NCI-H524 treated with DMSO at 0.1 percent for 48 hours (cell line): ENCODE data around the gene ALX4.

Experiments
- DNase-seq: peaks from one replicate; lab custom pipeline; 2025; lab: John Stamatoyannopoulos, UW

The ALX4 gene

DNA sequence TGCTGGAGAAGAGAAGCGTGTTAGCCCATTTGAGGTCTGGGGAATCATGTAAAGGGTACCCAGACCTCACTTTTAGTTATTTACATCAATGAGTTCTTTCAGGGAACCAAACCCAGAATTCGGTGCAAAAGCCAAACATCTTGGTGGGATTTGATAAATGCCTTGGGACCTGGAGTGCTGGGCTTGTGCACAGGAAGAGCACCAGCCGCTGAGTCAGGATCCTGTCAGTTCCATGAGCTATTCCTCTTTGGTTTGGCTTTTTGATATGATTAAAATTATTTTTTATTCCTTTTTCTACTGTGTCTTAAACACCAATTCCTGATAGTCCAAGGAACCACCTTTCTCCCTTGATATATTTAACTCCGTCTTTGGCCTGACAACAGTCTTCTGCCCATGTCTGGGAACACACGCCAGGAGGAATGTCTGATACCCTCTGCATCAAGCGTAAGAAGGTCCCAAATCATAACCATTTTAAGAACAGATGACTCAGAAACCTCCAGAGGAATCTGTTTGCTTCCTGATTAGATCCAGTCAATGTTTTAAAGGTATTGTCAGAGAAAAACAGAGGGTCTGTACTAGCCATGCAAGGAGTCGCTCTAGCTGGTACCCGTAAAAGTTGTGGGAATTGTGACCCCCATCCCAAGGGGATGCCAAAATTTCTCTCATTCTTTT lies 65.2 kb downstream of the ALX4 start:
- no peak for DNase-seq

DNA sequence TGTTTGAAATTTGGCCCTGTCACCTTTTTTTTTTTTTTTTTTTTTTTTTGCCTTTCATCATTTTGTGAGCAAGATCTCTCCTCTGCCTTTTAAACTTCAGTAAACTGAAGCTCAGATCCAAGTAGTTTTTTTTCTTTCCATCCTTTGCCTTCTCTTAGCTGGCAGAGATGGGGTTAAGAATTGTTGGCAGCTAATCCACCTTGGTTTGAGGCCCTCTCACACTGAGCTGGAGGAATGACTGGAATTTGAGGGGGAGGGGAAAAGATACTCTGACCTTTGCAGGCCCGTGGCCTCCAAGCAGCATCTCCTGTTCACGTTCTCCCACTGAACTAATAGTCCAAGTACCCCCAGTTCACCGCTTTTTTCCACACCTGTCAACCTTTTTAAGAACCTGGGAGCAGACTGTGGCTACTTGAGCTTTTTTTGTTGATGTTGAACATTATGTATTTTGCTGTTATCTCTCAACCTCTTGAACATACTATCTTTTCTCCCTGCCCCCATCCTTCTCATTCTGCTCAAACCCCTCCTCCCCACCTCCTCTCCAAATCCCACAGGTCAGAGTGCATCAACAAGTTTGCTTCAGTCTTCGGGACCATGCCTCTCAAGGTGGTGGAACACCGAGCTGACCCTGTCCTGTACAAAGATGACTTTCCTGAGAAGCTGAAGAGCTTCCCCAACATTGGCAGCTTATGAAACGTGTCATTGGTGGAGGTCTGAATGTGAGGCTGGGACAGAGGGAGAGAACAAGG lies 66.2 kb downstream of the ALX4 start:
- DNase-seq = no peak

DNA sequence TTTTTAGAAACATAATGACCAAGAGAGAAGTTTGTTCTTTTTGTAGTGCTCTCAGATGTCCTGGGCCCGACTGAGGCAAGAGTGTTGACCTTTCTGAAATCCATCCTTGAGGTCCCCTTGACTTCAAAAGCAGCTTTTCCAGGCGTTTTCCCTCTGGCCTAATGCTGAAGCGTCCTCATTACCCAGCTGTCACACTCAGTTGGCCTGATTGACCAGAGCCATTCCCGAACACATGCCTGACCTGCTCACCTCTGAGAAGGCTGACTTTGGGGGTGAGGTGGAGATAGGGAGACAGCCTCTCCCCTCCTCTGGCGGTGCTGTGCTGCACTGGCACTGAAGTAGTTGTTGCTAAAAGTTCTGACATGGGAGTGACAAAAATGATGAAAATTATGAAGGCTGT lies 66.9 kb downstream of the ALX4 start:
- DNase-seq = no peak

DNA sequence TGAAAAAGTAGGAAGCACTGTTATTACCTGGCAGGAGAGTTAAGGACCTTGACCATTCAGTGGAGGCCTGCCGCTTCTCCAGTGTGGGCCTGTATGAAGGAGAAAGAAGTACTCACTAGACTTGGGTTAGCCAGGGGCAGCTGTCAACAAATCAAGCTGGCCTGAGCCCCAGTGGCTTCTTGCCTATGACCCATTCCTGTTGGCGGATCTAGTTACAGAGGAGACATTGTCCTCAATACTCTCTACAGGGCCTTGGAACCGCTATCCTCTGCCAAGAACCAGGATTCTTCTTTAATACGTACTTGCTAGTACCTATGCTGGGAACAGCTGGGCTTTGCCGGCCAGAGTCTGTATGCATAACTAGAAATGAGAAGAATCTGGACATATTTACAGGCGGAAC lies 68.1 kb downstream of the ALX4 start:
- no peak for DNase-seq

DNA sequence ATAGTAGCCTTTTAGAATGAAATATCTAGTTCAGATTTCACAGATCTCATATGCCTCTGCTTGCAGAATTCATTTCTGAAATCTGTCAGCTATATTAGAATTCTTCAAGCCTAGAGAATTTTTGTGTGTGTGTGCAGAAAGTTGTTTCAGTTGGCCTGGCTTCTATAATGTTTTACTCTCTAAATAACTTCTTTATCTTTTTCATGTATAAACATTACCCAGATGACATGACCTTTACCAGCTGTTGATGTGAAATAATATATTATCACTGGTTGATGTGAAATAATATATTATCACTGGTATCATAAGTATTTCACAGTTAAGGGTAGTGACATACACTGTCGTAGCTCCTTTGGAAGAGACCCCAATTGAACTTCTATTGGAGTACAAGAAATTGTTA lies 72.8 kb downstream of the ALX4 start:
- no peak for DNase-seq

DNA sequence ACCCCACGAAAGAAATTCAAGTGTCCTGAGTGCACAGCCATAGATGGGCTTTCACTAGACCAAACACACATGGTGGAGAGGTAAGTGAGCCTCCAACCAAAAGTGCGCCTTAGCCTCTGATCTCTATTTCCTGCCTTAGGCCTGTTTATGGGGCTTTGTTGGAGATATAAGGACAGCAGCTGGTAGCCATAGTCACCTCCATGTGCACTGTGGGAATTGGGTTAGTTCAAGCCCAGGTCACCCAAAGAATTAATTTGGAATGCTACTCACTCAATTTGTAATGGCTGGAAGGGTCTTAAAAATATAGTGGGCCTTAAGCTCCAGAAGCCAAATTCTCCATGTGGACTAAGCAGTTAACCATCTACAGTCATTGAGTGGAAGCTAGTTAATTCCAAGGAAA lies 73.6 kb downstream of the ALX4 start:
- no peak for DNase-seq

DNA sequence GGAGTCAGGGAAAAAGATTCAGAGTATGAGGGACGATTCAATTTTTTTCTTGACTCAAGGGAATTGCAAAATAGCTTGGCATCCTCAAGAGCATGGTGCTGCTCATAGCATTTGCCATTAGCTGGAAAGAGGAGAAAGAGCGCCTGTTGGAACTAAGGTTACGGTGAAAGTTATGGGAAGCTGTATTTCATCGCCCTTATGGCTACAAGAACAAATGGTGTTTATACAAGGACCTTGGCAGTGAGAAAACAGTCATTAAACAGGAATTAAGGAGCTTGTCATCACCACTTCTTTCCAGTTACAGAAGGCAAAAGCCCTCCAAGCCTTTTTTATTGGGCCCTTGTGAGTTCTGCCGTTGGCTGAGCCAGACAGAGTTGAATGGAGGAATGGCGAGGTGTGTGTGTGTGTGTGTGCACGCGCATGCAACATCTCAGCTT lies 74.2 kb downstream of the ALX4 start:
- no peak for DNase-seq

DNA sequence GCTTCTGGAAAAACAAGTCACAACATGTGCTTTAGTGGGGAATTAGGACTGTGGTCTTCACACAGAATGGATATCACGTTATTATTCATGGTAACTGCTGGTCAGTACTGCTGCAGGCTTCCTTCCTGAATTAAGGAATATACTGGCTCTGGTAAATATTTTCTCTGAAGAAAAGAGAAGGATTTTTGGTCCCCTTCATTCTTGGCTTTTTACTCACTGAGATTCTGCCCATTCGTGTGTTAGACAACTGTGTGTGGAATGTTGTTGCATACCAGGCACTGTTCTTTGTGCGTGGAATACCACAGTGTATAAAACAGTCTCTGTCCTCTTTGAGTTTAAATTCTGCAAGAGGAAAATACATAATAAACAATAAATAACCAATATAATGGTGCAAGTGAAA lies 80.3 kb downstream of the ALX4 start:
- DNase-seq = no peak

GRCh38 chr11:44229098-44229497 lies 80.8 kb downstream of the ALX4 start:
- no peak for DNase-seq

- DNase-seq = no peak
Measured at GRCh38 chr11:44228379-44228778, 81.6 kb downstream of the ALX4 start.

- no peak for DNase-seq
Measured at GRCh38 chr11:44226945-44227344, 83.0 kb downstream of the ALX4 start.

DNA sequence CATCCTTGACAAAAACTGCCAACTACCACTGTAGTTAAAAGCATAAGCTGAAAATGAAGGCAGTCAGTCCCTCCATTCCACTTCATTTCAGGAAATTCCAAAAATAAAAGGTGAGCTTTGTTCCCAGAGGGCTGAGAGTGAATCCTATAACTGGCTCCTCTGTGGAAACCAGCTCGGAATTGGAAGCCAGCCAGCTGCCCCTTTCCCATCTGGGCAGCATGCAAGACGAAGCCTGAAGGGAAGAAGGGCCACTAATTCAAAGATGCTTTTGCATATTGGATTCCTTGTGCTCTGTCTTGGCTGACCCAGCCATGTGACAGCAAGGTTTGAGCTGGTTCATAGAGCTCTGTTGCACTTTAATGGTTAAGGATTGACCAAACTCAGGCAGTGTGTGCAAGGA lies 83.4 kb downstream of the ALX4 start:
- peak; percentile 20 for DNase-seq

DNA sequence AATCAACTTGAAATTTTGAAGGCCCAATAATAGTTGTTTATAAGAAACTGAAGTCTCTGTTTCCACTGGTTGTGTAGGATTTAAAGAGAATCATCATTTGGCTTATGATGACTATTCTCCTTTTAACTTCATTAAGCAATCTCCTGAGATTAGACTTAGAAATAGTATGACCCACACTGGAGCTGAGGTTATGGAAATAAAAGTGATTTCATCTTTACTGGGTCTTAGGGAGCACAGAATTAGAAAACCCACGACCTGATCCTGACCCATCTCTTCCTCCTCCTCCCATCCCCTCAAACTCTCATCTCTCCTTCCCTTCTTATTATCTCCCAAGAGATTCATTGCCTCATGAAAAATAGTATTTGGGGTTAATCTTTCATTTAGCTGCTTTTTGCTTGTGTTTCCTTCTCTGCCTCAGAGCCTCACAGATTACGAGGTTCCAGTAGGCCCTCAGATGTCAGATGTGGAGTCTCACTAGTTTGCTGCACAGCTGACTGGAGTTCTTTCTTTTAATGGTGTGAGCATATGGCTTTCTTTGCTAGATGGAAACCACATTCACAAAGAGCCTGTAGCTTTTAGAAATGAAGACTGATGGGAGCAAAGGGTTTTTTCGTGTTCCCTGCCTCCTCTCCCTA lies 85.0 kb downstream of the ALX4 start:
- DNase-seq = no peak

DNA sequence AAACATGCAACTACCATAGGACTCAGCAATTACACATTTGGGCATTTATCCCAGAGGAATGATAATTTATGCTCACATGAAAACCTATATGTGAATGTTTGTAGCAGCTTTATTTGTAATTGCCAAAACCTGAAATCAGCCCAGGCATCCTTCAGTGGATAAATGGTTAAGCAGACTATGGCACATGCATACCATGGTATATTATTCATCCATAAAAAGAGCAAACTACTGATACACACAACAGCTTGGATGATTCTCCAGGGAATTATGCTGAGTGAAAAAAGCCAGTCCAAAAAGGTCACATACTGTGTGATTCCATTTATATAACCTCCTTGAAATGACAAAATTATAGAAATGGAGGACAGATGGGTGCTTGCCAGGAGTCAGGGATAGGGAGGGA lies 86.7 kb downstream of the ALX4 start:
- no peak for DNase-seq

GRCh38 chr11:44221992-44222391 lies 87.9 kb downstream of the ALX4 start:
- DNase-seq = no peak

DNA sequence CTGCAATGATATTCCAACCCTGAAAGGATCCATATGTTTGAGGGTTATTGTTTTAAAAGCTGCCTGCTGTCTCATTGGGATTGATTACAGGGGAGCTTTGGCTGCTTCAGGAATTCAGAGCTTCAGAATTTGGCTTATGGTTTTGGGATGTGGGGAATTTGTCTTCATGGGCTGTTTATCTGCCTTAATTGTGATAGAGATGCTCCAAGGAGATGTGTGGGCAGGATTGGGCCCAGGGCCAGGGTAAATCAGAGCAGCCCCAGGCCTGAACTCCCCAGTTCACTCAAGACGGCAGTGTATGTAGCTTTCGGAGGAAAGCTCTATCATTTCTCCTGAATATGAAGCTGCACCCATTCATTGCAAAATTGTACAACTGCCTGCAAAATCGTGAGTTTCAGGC lies 88.5 kb downstream of the ALX4 start:
- DNase-seq = no peak

DNA sequence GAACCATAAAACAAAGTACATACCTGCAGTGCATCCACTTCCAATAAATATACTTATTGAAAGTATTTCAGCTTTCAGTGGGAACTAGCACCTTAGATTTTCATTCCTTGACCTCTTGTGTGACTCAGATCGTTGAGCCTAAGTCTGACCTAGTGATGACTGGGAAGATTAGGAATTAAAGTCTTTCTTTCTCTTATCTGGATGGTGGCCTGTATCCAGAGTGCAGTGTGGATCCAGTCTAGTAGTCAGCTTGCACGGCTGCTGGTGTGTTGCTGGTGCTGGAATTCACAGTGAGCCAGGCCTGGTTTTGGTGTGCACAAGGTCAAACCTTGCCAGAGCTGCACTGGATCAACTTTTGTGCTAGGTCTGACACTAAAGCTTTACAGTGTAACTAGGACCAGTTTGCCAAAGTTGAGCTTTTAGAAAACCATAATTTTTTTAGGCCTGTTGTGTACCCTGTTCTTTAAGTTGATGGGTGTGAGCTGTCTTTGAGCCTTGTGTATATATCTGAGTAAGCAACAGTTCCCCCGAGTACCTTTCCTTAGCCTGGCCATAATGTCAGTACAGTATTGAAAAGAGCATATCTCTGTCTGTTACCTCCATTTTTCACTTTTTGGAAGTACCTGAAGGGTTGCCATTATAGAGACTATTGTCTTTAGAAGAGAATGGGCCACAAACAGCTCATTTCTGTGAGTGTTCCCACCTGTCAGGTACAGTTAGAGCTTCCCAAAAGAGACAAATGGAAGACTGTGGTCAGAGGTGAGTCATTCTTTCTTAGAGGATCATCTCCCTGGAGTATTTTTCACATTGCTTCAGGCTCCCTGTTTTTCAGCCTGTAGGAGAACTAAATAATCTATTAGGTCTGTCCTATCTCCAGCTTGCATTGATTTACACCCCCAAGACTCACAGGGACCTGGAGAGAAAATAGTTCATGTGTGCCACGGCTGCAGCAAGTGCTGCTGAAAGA lies 89.8 kb downstream of the ALX4 start:
- no peak for DNase-seq

DNA sequence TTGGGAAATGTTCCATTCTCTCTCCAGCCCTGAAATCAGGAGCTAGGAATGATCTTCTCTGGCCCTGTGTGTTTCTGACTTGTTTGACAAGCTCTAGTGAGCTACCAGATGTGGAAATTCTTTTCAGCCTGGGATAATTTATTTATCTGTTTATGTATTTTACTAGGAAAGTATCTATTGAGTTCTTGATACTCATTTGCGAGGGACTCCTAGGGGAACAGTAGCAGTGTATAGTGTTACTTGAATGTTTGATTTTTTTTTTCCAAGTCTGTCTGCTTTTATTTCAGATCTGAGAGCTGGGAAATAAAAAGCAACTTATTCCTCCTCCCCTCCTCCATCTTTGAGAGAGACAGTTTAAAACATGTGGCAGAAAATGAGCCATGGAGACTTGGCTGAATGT lies 92.5 kb downstream of the ALX4 start:
- no peak for DNase-seq

- no peak for DNase-seq
Measured at GRCh38 chr11:44213148-44213547, 96.8 kb downstream of the ALX4 start.

DNA sequence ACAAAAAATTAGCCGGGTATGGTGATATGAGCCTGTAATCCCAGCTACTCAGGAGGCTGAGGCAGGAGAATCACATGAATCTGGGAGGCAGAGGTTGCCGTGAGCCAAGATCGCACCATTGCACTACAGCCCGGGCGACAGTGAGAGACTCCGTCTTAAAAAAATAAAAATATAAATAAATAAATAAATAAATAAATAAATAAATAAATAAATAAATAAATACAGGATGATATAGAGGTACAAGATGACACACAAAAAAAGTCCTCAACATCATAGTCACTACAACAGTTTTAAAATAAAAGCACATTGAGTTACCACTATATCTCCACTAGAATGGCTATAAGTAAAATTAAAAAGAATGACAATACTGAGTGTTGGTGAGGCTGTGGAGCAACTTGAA lies 97.8 kb downstream of the ALX4 start:
- no peak for DNase-seq
